ENCODE data around the gene ZNF362. TPM values are rescaled to one million over a fixed set of nuclear protein-coding genes. Genes with fewer than 3 reads are reported as not detected.

Gene ZNF362
- total RNA-seq, 1 donor from 2014 or later: 11.4 TPM

GRCh38 chr1:33327587-33328325, 71.5 kb downstream of the ZNF362 start:
- no peak for DNase-seq

GRCh38 chr1:33328817-33329216, 72.5 kb downstream of the ZNF362 start:
- DNase-seq: no peak

- no peak for DNase-seq
Observed at GRCh38 chr1:33329600-33330305, 73.5 kb downstream of the ZNF362 start.

- no peak for DNase-seq
Observed at GRCh38 chr1:33330361-33330890, 74.1 kb downstream of the ZNF362 start.

- DNase-seq: no peak
Observed at GRCh38 chr1:33330906-33331305, 74.6 kb downstream of the ZNF362 start.

GRCh38 chr1:33331444-33332356, 75.4 kb downstream of the ZNF362 start:
- no peak for DNase-seq

GRCh38 chr1:33332357-33332789, 76.1 kb downstream of the ZNF362 start:
- no peak for DNase-seq

GRCh38 chr1:33332881-33333280, 76.6 kb downstream of the ZNF362 start:
- no peak for DNase-seq

- DNase-seq: no peak
Observed at GRCh38 chr1:33334081-33334552, 77.8 kb downstream of the ZNF362 start.

- no peak for DNase-seq
Observed at GRCh38 chr1:33335020-33335419, 78.7 kb downstream of the ZNF362 start.

- no peak for DNase-seq
Observed at GRCh38 chr1:33336580-33336979, 80.3 kb downstream of the ZNF362 start.

GRCh38 chr1:33337441-33337840, 81.1 kb downstream of the ZNF362 start:
- DNase-seq: no peak

- no peak for DNase-seq
Observed at GRCh38 chr1:33338048-33338439, 81.8 kb downstream of the ZNF362 start.

GRCh38 chr1:33338440-33339211, 82.3 kb downstream of the ZNF362 start:
- DNase-seq: peak; percentile 57

GRCh38 chr1:33339413-33339812, 83.1 kb downstream of the ZNF362 start:
- no peak for DNase-seq

- DNase-seq: no peak
Observed at GRCh38 chr1:33341190-33341589, 84.9 kb downstream of the ZNF362 start.

- DNase-seq: peak; percentile 94
Observed at GRCh38 chr1:33342041-33342723, 85.9 kb downstream of the ZNF362 start.

GRCh38 chr1:33343539-33343938, 87.2 kb downstream of the ZNF362 start:
- DNase-seq: no peak

GRCh38 chr1:33344896-33345560, 88.7 kb downstream of the ZNF362 start:
- DNase-seq: no peak

- no peak for DNase-seq
Observed at GRCh38 chr1:33346533-33346926, 90.2 kb downstream of the ZNF362 start.
